HG03457 (cell line): ENCODE results near the gene SOWAHA.
"Not testable (repeated sequence)": the region's sequence is repeated elsewhere in the genome, so short reads cannot be mapped to it uniquely, and the experiment has no call there.

Experiments used
- ATAC-seq: cut with Tn5 transposase; IDR thresholded peaks from one replicate; pipeline ENCODE4 v1.9.1; 2021; ENCODE audit warnings: moderate number of reproducible peaks; ENCODE audit not compliant: unreplicated experiment

SOWAHA gene

GRCh38 chr5:132777209-132778069 lies 35.7 kb upstream of the SOWAHA start, which contains the start of gene SEPTIN8:
Gene SEPTIN8 (minus strand): TSS chr5:132777239. CDS start chr5:132777137, 102 bp downstream.
- no peak for ATAC-seq

- no peak for ATAC-seq
Observed at GRCh38 chr5:132778129-132778528, 35.0 kb upstream of the SOWAHA start.

- no peak for ATAC-seq
Observed at GRCh38 chr5:132778856-132779255, 34.2 kb upstream of the SOWAHA start.

- ATAC-seq: no peak
Observed at GRCh38 chr5:132779961-132780360, 33.1 kb upstream of the SOWAHA start.

GRCh38 chr5:132780577-132780976 lies 32.5 kb upstream of the SOWAHA start:
- no peak for ATAC-seq

- no peak for ATAC-seq
Observed at GRCh38 chr5:132781029-132781428, 32.1 kb upstream of the SOWAHA start.

- no peak for ATAC-seq
Observed at GRCh38 chr5:132782101-132782500, 31.0 kb upstream of the SOWAHA start.

GRCh38 chr5:132785365-132785764 lies 27.7 kb upstream of the SOWAHA start:
- no peak for ATAC-seq

GRCh38 chr5:132785864-132786263 lies 27.2 kb upstream of the SOWAHA start:
- no peak for ATAC-seq

GRCh38 chr5:132787076-132787475 lies 26.0 kb upstream of the SOWAHA start:
- ATAC-seq: no peak

GRCh38 chr5:132788508-132788907 lies 24.6 kb upstream of the SOWAHA start:
- no peak for ATAC-seq

- no peak for ATAC-seq
Observed at GRCh38 chr5:132788990-132789886, 23.9 kb upstream of the SOWAHA start.

GRCh38 chr5:132790201-132790865 lies 22.8 kb upstream of the SOWAHA start:
- ATAC-seq: no peak

GRCh38 chr5:132791026-132791425 lies 22.1 kb upstream of the SOWAHA start:
- ATAC-seq: no peak

GRCh38 chr5:132797651-132798050 lies 15.5 kb upstream of the SOWAHA start:
- no peak for ATAC-seq

- no peak for ATAC-seq
Observed at GRCh38 chr5:132799392-132799791, 13.7 kb upstream of the SOWAHA start.

GRCh38 chr5:132800545-132800944 lies 12.6 kb upstream of the SOWAHA start:
- no peak for ATAC-seq

- no peak for ATAC-seq
Observed at GRCh38 chr5:132802044-132802684, 10.9 kb upstream of the SOWAHA start.

GRCh38 chr5:132802685-132803066 lies 10.4 kb upstream of the SOWAHA start:
- not testable (repeated sequence) for ATAC-seq

GRCh38 chr5:132804219-132804618 lies 8.9 kb upstream of the SOWAHA start:
- ATAC-seq: not testable (repeated sequence)

- ATAC-seq: not testable (repeated sequence)
Observed at GRCh38 chr5:132805872-132806271, 7.2 kb upstream of the SOWAHA start.
